ENCODE data around the gene ZC2HC1C. TPM values are rescaled to one million over a fixed set of nuclear protein-coding genes. Genes with fewer than 3 reads are reported as not detected.

ZC2HC1C gene
- total RNA-seq, 2 donors from 2014 or later, result 2.3 to 2.7 TPM

DNA sequence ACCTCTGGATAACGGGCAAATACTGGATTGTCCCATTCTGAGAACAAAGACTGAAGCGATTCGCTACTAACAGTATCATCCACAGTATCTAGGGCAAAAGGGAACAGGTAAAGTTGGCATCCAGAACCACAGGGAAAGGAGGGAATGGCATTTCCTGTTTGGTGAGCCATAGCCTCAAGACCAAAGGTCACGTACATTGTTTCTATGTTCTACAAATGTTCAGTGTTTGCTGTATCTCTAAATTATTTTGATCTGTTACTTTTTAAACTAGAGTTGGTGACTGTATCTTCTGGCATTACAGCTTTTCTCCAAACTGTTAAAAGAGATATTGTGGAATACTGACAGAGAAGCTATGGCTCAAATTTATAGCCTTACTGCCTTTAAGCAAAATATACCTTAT lies 27.8 kb upstream of the ZC2HC1C start:
- H3K4me1 Mint-ChIP-seq, result peaks cover 3% of the 10 kb centered on the region
- TF ChIP-seq, protein P1, sequence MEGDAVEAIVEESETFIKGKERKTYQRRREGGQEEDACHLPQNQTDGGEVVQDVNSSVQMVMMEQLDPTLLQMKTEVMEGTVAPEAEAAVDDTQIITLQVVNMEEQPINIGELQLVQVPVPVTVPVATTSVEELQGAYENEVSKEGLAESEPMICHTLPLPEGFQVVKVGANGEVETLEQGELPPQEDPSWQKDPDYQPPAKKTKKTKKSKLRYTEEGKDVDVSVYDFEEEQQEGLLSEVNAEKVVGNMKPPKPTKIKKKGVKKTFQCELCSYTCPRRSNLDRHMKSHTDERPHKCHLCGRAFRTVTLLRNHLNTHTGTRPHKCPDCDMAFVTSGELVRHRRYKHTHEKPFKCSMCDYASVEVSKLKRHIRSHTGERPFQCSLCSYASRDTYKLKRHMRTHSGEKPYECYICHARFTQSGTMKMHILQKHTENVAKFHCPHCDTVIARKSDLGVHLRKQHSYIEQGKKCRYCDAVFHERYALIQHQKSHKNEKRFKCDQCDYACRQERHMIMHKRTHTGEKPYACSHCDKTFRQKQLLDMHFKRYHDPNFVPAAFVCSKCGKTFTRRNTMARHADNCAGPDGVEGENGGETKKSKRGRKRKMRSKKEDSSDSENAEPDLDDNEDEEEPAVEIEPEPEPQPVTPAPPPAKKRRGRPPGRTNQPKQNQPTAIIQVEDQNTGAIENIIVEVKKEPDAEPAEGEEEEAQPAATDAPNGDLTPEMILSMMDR (conservative IDR thresholded peaks at IDR 0.05), result no peak
- H3K4me3 Mint-ChIP-seq, result no peak overlapping the region
- DNase-seq, result no peak
- Histone ChIP-seq H3K9me3 (ENCODE audit: control insufficient read depth, low read length) (no peaks in the 10 kb centered on the region), H3K27me3 (ENCODE audit: control insufficient read depth, insufficient read depth, low read length, poor library complexity, severe bottlenecking) (no peaks in the 10 kb centered on the region), H3K9ac (ENCODE audit: extremely low read depth, low read length, poor library complexity, severe bottlenecking) (no peak overlapping the region), H3K4me1 (ENCODE audit: control insufficient read depth, insufficient read depth, low read length) (no peaks in the 10 kb centered on the region), H3K4me3 (ENCODE audit: low read length) (no peak overlapping the region), H3K27ac (ENCODE audit: low read depth, low read length) (no peak overlapping the region), H3K36me3 (ENCODE audit: control insufficient read depth, insufficient read depth, low read length) (peaks cover 21% of the 10 kb centered on the region)
- peaks cover 30% of the 10 kb centered on the region for H3K36me3 Mint-ChIP-seq (ENCODE audit: low read depth)
- no peaks in the 10 kb centered on the region for H3K9me3 Mint-ChIP-seq
- 96 to 100% methylated on average over 4 of the region's 4 CpGs for WGBS, 2 experiments (ENCODE audit: insufficient coverage in 1 of 2, insufficient read length in 1 of 2)
- no peak overlapping the region for H3K27ac Mint-ChIP-seq
- no peaks in the 10 kb centered on the region for H3K27me3 Mint-ChIP-seq (ENCODE audit: insufficient read depth)

DNA sequence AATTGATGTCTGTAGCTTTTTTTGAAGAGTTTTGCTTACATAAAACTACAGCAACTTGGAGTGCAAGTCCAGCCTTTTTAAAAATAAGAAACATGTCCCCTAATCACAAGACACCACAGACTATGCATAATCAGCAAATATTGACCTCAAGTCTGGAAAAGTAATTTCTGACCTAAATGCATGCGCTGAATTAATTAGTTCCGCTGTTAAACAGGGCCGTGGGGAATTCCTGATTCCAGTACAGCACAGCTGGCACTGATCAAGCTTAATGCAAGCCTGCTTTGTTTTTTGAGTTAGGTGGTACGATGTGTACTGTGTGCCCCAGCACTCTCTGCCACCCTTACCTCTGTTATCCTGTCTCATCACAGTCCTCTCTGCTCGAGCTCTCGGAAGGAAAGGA lies 27.4 kb upstream of the ZC2HC1C start:
- no peak overlapping the region for H3K27ac ChIP-seq (ENCODE audit: low read depth, low read length)
- peaks cover 3% of the 10 kb centered on the region for H3K4me1 Mint-ChIP-seq
- no peak overlapping the region for H3K9ac ChIP-seq (ENCODE audit: extremely low read depth, low read length, poor library complexity, severe bottlenecking)
- H3K4me3 Mint-ChIP-seq, result no peak overlapping the region
- no peak overlapping the region for H3K4me3 ChIP-seq (ENCODE audit: low read length)
- H3K4me1 ChIP-seq (ENCODE audit: control insufficient read depth, insufficient read depth, low read length), result no peaks in the 10 kb centered on the region
- H3K36me3 ChIP-seq (ENCODE audit: control insufficient read depth, insufficient read depth, low read length), result peaks cover 16% of the 10 kb centered on the region
- no peaks in the 10 kb centered on the region for H3K27me3 ChIP-seq (ENCODE audit: control insufficient read depth, insufficient read depth, low read length, poor library complexity, severe bottlenecking)
- H3K9me3 ChIP-seq (ENCODE audit: control insufficient read depth, low read length), result no peaks in the 10 kb centered on the region
- H3K36me3 Mint-ChIP-seq (ENCODE audit: low read depth), result peaks cover 26% of the 10 kb centered on the region
- H3K27me3 Mint-ChIP-seq (ENCODE audit: insufficient read depth), result no peaks in the 10 kb centered on the region
- 86 to 95% methylated on average over 2 to 6 of the region's 6 CpGs for WGBS, 2 experiments (ENCODE audit: insufficient coverage in 1 of 2, insufficient read length in 1 of 2)
- TF ChIP-seq, protein P1 (conservative IDR thresholded peaks at IDR 0.05), result no peak
- H3K27ac Mint-ChIP-seq, result no peak overlapping the region
- DNase-seq, result no peak
- H3K9me3 Mint-ChIP-seq, result no peaks in the 10 kb centered on the region

DNA sequence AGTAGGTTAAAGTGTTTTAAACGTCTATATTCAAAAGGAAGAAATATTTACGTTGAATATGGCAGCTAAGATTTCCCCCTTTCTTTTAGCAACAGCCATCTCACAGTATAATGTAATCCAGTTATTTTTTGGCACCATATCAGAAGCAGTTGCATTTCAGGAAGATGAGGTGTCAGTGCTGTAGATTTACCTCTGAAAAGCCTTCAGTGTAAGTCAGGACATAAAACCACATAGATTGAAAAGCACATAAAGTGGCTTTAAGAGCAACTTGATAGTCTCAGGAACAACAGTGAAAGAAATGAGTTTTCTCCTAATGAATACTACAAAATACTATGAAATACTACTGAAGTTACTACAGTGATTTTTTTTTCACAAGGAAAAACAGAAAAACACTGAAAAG lies 25.1 kb upstream of the ZC2HC1C start:
- Histone ChIP-seq H3K27ac (ENCODE audit: low read depth, low read length) (no peak overlapping the region), H3K4me1 (ENCODE audit: control insufficient read depth, insufficient read depth, low read length) (no peaks in the 10 kb centered on the region), H3K27me3 (ENCODE audit: control insufficient read depth, insufficient read depth, low read length, poor library complexity, severe bottlenecking) (no peaks in the 10 kb centered on the region), H3K9ac (ENCODE audit: extremely low read depth, low read length, poor library complexity, severe bottlenecking) (no peak overlapping the region), H3K9me3 (ENCODE audit: control insufficient read depth, low read length) (no peaks in the 10 kb centered on the region), H3K4me3 (ENCODE audit: low read length) (no peak overlapping the region), H3K36me3 (ENCODE audit: control insufficient read depth, insufficient read depth, low read length) (peaks cover 4% of the 10 kb centered on the region)
- TF ChIP-seq, protein P1 (conservative IDR thresholded peaks at IDR 0.05), result no peak
- H3K27ac Mint-ChIP-seq, result no peak overlapping the region
- no peaks in the 10 kb centered on the region for H3K27me3 Mint-ChIP-seq (ENCODE audit: insufficient read depth)
- no peak overlapping the region for H3K4me3 Mint-ChIP-seq
- H3K4me1 Mint-ChIP-seq, result peaks cover 3% of the 10 kb centered on the region
- DNase-seq, result no peak
- whole genome bisulfite sequencing, 2 experiments (ENCODE audit: insufficient coverage in 1 of 2, insufficient read length in 1 of 2), result 80% methylated on average over 2 of the region's 2 CpGs; no CpG with 5 or more reads in 1 of the 2 experiments
- H3K9me3 Mint-ChIP-seq, result no peaks in the 10 kb centered on the region
- peaks cover 14% of the 10 kb centered on the region for H3K36me3 Mint-ChIP-seq (ENCODE audit: low read depth)

All from endodermal cell (in vitro differentiated cells).